Activated CD4-positive, alpha-beta T cell treated with anti-CD3 and anti-CD28 coated beads, Interleukin-2, amount 50 U/mL, for 16 hours (primary cell): ENCODE results near the gene ZC3H14.

Source experiments
- DNase-seq: peaks from one replicate; pipeline ENCODE4 v3.0.0-alpha.2; 2020

ZC3H14 gene

DNA sequence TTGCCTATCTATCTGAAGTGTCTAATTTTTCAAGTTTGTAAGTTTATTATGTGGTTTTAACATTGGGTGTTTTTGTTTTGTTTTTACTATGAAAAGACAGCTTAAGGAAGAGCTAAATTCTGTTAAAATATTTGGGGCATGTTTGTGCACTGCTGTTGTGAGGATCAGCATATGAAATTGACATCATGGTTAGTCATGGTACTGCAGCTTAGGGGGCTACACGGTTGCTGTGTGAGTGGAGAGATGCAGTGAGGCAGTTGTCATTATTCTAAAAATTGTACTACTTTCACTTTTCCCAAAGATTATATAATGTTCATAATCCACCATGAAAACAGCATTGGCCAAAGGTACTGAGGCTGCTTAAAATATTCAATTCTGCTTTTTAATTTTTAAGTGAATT, 49.0 kb downstream of the ZC3H14 start:
- no peak for DNase-seq

DNA sequence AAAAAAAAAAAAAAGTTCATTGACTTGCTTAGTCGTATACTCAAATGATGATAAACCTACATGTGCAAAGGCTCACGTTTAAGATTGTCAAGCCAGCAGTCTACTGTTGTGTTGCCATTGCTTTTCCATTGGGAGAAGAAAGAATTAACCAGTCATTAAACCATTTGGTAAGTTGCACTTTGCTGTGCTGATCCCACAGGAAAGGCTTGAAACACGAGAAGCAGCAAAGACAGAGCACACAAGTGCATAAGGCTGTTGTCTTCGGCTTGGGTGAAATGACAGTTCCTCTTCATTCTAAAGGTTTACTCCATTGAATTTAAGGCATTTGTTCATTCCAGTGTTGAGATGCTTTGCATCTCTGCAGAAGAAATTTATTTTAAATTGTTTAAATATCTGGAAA, 50.1 kb downstream of the ZC3H14 start:
- DNase-seq = no peak

DNA sequence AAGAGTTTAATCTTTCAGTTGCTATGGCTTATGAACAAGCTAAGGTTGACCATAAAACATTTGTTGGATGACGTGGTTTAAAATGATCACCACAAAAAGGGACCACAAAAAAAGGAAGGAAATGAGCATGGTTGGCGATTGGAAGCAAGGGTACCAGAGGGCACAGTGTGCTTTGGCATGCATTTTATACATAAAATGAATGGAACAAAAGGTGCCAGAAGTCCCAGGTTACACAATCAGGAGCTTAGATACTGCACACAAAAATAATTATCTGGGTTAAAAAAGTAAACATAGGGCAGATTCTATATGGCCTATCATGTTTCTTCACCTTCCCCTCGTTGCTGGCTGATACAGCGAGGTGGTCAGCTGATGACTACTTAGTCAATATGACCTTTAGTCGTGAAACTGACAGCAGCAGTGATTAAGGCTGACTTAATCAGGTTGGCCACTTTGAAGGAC, 50.7 kb downstream of the ZC3H14 start:
- peak; percentile 20 for DNase-seq

DNA sequence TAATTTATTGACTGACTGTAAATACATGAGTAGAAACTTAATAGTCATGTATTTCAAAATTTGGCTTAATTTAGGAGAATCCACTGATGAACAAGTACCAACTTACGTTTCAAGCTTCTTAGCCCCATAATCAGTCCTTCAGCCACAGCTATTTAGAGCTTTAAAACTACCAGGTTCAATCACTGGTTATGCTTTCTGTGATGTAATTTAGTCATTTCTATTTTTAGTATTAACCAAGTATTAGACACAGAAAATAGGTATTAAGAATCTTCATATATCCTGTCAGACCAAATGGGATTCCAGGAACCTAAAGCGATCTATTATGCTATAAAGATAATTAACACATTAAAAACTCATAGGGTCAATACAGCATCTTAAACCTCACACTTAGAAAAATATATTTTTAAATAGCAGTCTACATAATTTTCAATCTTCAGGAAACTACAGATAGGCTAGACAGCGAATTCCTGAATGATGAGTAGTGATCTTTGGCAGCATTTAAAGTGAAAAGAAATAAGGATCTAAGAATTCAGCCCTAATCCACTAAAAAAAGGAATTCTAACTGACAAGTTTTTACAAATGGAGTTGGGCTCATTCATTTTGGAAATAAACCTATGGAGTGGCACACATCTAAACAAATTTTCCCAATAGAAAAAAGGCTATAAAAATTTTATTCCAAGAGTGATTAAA, 51.5 kb downstream of the ZC3H14 start:
- no peak for DNase-seq

DNA sequence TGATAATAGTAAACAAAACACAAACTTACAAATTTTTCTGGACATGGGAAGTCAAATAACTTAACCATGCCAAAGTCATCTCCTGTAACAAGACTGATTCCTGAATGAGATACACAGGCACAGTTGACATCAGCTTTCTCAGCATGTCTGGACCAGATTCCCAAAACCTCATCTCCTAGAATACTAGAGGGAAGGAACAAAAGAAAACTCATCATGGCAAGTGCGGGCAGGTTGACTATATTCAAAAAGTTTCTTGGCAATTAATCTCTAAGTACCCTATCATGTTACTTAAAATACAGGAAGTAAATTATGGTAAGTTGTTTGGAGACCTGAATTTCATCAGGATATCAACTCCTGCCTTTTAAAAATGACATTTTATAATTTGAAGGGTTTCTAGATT, 53.9 kb downstream of the ZC3H14 start:
- DNase-seq = no peak

DNA sequence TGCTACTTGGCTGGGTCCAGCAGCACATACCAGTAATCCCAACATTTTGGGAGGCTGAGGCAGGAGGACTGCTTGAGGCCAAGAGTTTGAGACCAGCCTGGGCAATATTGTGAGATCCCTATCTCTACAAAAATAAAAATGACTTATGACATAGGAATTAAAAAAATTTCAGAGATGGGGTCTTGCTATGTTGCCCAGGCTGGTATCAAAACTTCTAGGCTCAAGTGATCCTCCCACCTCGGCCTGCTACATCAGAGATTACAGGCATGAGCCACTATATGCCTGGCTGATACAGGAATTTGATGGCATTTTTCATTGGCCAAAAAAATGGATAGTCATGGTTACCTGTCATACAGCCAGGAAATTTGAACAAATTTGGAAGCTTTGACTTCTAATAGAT, 54.6 kb downstream of the ZC3H14 start:
- DNase-seq = no peak

DNA sequence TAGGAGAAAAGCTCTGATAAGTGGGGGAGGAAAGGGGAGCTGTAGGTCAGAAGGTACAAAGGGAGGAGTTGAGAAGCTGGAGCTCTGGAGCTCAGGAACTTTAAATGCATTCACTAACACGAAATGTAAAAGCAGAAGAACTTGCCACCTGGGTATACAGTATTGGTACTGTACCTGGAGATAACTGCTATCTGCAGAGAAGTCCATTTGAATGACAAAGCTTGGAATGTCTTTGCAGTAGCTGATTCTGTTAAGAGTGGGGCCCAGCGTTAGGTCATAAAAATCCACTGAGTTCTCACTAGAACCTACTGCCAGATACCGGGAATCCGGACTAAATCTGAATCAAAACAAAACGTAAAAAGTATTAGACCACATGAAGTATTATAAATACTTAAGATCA, 55.6 kb downstream of the ZC3H14 start:
- no peak for DNase-seq

DNA sequence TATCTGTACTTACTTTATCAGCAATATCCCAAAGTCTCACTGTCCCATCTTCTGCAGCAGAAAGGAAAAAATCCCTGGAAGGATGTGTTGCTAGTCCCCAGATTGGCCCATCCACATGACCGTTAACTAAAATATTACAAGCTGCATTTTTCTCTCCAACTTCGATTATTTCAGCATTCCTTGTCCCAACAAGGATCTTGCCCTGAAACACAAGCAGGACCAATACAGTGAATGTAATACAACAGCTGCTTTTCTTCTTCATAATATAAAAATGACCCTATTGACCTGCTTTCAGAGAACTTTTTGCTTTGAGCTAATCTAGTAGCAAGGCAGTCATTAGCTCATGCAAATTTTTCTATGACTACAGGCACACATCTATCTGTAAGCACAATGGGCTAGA, 58.3 kb downstream of the ZC3H14 start:
- DNase-seq = no peak

DNA sequence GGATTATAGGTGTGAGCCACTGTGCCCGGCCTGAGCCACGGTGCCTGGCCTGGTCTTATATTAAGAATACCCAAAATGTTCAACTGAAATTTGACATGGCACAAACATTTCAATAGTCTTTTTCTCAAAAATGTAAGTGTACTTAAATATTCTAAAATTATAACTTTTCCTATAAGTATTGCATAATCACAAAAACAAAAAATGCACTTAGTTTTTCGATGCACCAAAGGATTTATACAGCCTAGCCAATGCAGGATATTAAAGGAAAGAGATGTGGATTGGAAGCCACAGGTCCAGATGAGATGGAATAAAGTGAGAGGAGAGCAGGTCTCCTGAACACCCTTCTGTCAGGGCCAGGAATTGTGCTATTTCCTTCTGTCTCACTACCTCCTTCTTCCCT, 62.8 kb downstream of the ZC3H14 start:
- DNase-seq = no peak

DNA sequence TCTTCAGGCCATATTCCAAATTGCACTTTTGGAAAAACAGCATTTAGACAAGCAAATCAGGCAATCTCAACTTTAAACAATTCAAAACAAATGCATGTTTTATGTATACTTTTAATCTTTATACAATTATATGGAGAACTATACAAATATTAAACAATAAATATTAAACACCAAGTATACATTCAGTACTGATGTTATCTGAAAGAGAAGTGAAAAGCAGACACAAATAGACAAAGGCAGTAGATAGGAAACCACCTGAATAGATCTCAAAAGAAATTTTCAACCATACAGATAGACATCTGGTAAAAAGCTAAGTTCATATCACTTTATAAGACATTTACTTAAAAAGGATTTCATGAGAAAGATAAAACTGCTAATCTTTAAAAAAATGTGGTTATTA, 65.2 kb downstream of the ZC3H14 start:
- DNase-seq = no peak

DNA sequence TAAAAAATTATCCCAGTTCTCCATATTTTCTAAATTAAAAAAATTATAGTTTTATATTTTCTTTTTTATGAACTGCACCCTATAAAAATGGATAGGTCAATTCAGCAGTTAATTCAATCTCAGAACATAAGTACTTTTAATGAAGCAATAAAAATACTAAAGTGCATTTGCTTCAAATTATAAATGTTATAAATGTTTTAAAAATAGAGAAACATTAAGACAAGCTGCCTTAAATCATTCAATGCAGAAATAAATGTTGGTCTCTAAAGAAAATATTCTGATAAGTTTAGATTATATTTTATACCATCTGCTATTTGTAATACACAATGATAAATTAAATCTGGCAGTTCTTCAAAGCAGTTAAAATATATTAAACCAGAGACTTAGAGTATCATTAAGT, 65.6 kb downstream of the ZC3H14 start:
- no peak for DNase-seq

DNA sequence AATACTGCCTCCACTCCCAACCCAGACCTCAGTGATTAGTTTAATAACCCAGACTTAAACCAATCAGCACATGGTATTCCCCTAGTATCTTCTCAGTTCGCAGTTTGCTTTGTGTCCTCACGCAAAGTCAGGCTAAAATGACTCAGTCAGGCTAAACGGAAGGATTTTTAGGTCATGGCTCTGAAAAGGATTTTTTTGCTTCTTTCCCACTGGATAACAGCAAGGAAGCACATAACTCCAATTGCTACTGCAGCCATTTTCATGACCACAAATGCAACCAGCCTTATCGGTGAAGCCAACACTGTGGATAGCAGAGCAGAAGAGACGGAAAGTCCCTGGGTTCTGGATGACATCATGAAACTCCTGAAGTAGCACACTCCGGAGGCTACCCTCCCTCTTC, 67.7 kb downstream of the ZC3H14 start:
- no peak for DNase-seq

DNA sequence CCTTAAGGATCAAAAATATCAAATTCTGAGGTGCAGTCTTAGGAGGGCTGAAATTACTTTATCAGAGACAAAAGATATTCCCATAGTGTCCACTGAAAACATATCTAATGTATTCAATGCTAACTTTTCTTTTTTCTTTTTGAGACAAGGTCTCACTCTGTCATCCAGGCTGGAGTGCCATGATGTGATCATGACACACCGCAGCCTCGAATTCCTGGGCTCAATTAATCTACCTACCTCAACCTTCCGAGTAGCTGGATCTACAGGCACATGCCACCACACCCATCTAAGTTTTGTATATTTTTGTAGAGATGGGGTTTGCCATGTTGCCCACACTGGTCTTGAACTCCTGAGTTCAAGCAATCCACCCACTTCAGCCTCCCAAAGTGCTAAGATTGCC, 68.3 kb downstream of the ZC3H14 start:
- no peak for DNase-seq

DNA sequence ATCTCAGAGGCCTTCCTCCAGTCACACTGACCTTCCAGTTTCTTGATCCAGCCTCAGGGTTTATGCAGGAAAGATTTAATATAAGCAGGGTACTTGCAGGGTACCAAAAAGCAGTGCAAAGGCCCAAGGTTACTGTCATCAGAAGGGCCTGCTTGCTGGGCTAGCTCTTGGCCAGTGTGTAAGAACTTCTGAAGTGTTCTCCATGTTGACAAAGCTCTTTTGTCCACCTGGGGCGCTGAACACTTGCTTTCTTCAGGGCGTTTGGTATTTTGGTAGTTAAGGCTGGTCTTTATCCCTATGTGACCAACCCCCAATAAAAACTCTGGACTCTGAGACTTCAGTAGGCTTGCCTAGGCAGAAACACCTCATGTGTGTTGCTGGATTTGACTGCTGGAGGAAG, 69.7 kb downstream of the ZC3H14 start:
- DNase-seq = no peak

DNA sequence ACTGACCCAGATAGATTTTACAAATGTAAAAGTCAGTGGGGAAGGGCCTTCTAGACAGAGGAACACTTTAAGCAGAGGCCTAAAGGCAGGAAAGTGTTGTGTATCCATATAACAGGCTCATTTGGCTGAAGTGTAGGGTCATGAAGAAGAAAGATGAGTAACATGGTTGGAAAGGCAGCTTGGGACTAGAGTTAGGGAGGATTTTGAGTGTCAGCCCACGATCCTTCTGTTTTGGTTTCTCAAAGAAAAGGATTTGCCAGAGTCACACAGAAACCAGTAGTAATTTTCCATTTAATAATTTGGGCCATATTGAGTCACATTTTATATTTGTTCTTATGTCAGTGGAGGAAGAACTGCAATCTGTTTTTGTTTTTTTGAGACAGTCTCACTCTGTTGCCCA, 76.4 kb downstream of the ZC3H14 start:
- DNase-seq = no peak

DNA sequence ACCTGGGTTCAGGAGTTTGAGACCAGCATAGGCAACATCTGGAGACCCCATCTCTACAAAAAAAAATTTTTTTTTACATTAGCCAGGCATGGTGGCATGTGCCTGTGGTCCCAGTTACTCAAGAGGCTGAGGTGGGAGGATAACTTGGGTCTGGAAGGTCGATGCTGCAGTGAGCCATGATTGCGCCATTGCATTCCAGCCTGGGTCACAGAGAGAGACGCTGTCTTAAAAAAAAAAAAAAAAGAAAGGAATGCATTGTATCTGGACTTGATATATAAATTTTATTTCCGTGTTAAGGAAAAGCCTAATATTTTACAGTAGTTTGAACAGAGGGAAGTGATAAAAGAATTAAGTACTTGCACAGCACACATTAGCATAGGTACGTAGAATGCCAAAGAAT, 97.2 kb downstream of the ZC3H14 start:
- no peak for DNase-seq

DNA sequence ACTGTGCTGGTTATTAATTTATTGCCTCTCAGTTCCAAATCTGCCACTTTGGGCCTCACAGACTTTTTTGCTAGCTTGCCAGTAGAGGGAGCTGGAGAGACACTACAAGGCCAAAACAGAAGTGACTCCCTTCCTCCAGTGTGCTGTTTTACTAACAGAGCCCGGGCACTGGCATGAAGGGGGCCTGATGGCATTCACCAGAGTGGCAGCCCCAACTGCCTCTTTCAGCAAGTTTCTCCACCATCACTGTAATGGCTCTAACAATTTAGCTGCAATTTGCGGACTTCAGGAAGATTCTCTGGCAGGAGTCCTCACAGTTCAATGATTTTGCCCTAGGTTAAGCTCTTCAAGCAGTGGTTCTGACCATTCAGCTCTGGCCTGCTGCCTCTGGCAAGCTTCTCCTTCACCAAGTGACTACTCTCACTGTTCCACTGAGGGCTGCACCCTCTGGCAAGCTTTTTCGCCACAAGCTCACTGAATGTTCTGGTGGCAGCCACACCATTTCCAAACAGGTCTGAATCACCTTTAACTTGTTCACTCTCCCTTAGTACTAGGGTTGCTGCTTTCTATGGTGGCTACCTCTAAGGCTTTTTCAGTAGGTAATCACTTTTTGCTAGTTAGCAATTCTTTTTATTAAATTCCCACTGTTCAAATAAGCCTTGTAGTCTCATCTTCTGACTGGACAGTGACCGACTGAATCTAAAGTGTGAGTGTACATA, 104.9 kb downstream of the ZC3H14 start:
- peak; percentile 73 for DNase-seq

DNA sequence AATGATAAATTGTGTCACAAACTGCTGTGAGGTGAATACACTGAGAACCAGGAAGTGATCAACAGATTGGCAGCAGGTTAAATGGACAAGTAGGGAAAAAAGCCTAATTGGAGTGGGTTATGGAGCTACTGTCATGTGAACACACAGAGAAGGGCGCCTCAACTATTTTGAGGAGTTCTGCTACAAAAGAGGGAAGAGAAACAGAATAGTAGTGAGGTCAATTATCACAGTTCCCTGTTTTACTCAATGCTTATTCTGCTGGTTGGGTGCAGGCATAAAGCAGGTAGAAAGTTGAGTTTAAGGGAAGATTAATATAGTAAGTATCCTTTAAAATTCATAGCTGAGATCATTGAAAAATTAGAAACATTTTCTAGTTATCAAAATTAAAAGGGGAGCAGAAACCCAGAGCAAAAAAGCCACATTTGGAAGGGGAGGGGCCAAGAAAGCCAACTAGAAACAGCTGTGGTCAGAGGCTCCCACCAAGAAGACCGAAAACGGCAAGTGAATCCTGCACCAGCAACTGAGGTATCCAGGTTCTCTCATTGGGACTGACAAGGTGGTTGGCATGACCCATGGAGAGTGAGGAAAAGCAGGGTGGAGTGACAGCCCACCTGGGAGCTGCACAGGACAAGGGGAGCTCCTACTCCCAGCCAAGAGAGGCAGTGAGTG, 105.7 kb downstream of the ZC3H14 start:
- no peak for DNase-seq

DNA sequence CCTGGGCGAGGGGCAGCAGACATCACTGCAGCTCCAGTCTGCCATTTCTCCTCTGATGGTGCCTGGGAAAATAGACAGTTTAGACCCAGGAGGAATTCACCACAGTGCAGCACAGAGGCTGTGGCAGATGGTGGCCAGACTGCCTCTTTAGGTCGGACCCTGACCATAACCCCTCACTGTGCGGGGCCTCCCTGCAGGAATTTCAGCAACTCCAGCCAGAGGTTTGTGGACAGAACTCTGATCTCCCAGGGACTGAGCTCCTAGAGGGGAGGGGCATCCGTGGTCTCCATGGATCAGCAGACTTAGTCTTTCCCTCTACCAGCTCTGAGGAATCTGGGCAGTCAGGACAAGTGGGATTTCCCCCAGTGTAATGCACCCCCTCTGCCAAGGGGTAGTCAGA, 106.5 kb downstream of the ZC3H14 start:
- DNase-seq = no peak
